NCI-H82 treated with DMSO at 0.1 percent for 48 hours (cell line): Measurements from ENCODE around the gene TSC22D3.
A peak's percentile ranks its signal among the peaks of the same experiment; 100 is the strongest.

Experiments
- DNase-seq: peaks from one replicate; lab custom pipeline; 2025; ENCODE audit not compliant: unreplicated experiment; lab: John Stamatoyannopoulos, UW

Gene TSC22D3

DNA sequence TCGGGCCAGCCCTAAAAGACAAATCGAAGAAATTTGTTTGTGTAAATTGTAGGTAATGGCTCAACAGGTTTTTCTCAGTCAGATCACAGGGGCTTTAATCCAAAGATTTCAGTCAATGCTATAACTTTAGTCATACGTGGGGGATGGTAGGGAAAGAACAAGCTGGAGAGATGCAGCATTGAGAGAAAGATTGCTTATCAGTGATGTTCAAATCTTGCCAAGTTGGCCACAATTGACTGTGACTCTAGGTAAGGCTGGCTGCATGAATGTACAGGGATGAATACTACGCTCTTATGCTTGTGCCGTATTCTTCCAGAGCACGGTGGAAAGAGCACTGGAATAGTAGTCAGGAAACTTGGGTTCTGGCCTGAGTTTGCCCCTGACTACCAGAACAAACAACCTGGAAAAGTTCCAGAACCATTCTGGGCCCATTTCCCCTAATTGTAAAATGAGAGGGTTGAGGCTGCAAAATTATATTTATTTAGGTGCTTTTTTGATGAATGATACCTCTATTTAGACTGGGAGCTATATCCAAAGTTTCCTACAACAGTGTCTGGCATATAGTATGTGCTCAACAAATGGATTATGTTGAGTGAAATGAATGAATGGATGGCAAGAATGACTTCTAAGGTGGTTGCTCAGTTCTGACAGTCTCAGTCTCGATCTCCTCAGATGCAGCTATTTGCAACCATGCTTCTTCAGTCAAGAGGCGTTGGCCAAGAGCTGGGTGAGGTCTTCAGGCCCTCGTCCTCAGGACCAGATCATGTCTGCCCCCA lies 44.4 kb downstream of the TSC22D3 start:
- DNase-seq: no peak

- no peak for DNase-seq
Measured at GRCh38 chrX:107730298-107730655, 45.3 kb downstream of the TSC22D3 start.

DNA sequence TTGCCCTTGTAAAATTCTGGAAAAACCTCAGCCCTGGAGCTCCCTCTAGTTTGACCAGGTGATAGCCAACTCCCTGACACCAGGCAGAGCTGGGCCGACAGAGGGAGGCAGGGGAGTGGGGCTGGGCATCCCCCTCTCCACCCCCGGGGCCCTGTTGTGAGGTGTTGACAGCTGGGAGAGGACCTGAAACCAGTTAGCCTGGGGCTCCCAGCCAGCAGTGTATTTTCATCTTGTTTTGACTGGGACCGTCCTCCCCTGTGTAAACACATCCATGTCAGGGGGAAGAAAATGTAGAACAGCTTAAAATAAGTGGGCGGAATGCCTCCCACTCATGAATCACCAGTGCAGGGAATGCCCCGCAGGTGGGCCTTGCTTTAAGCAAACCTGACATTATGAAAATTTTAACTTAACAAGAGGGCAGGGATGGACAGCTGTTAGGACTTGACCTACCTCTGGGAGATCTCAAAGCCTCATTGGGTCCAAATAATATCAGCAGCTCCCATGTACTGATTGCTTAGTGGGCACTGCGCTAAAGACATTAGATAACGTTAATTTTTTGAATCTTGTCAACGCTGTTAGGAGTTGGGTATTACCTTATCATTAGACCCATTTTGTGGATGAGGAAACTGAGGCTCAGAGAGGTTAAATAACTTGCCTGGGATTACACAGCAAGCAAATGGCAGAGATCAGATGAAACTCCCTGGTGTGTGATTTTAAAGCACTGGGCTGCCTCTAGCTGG lies 45.9 kb downstream of the TSC22D3 start:
- no peak for DNase-seq

- no peak for DNase-seq
Measured at GRCh38 chrX:107728371-107729099, 47.1 kb downstream of the TSC22D3 start.

DNA sequence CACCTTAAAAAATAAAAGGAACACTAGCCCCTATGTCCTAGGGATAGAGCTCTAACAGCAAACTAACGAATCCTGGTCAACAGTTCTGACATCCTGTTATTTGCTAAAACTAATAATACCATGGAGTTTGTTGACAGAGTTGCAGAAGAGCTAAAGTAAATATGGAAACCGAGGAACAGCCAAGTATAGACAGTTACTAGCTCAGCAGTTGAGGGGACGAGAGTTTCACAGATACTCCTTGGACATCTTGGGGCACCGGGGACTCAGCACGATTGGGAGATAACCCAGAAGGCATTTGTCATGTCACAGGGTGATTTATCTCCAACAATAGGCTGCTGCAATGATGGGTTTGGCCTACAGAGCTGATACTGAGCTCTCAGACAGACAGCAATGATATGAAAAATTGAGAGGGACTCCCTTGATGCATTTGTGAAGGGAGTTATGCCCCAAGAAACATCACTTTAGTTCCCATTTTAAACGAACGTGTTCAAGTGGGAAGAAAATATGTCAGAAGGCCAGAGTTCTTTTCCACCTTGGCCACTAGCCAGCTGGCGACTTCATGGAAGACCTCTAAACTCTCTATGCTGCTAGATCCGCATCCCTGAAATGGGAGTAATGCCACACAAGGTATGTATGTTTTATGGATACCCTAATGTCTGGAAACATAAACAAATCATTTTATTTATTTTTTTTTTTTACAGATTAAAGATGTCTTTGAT lies 48.6 kb downstream of the TSC22D3 start:
- no peak for DNase-seq

DNA sequence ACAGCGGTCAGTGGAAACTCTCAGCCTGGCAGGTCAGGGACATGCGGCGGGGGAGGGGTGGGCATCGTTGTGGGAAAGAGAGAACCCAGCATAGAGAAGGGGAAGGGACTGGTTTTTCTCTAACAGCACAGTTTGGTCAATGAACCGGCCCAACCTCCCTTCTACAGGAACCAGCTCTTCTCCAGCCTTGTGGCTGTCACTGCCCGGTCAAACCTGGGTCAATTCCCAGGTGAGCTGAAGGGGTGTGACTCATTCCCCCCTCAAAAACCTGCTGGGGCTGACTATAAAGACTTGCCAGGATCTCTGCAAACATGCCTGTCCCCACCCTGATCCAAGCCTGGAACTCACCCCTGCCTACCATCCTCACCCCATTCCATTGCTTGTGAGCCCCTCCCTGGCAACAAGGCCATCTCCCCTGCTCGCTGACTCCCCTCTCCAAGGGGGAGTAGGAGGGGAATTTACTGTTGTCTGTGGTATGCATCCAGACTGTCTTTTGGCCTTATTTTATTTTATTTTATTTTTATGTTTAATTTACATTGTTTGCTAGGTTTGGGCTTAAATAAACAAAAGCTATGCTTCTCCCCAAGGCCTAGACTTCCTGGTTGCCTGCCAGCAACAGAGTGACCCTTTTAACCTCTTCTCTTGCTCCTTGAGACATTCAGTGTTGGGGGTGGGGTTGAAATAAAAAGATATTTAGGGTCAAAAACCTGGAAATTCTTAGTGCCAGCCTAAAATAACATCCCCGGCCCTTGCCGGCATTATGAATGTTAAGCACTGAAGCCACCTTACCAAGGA lies 49.6 kb downstream of the TSC22D3 start:
- no peak for DNase-seq

DNA sequence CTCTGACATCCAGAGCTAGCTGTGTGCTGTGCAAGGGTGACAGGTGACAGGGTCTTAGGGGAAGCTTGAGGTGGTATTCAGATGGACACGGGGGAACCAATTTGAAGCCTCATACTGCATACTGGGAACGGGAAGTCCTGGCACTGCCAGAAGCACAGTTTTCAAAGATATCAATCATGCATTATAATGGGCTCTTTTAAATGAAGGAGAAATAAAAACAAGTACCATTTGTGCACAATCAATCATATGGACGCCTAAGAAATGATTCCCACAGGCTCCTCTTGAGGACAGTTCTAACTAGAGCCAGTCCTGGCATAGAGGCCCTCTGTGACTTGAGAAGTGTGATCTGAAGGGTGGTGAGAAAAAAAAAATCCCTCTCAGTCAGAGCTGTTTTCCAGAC lies 50.9 kb downstream of the TSC22D3 start:
- DNase-seq: no peak

GRCh38 chrX:107723511-107723910 lies 52.1 kb downstream of the TSC22D3 start:
- no peak for DNase-seq

DNA sequence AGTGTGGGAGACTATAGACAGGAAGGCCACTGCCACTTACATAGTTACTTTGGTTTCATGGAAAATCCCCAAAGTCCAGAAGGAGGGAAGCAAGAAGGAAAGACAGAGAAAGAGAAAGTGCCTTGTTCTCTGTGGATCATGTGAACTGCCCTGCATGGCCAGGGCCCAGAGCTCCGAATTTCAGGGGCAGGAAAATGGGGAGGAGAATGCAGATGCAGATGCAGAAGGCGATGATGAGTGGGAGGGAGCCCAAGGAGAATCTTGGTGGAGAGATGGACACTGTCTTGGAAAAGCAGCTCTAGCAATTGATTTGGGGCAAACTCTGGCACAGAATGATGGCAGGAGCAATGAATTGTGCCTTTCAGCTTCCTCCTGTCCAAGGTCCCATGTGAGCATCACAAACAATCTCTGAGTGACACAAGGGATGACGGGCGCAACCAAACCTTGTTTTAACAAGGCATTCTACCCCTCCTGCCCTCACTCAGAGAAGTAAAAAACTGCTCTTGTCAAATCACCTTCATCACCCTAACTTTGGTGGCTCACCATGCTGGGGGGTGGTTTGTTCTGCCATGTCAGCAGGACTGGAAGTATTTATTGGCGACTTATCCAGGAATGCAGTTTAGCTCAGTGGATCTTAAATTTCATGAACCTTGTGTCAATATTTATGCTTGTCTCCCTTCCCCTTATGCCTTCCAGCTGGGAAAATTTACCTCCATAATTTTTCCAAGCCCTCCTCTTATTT lies 53.5 kb downstream of the TSC22D3 start:
- no peak for DNase-seq

DNA sequence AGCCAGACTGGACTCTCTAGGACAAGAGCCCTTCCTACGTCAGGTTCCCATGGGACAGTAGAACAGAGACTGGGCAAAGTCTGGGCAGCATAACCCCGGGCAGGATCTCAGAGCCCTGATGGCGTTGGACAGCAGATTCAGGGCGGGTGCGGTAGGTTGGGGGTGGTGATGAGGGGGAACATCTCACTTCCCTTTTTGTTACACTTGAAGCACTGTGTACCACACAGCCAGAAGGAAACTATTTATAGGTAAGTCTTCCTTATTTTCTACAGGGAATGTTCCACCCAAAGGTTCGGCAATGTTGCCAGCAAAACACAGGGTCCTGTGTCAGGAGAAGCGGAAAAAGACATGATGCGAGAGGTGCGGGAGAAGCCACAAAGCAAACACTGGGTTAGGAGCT lies 54.3 kb downstream of the TSC22D3 start:
- no peak for DNase-seq

- DNase-seq: peak; percentile 30
Measured at GRCh38 chrX:107718156-107718621, 57.4 kb downstream of the TSC22D3 start.

- DNase-seq: no peak
Measured at GRCh38 chrX:107716816-107717700, 58.5 kb downstream of the TSC22D3 start.

GRCh38 chrX:107716118-107716684 lies 59.4 kb downstream of the TSC22D3 start:
- DNase-seq: peak; percentile 4

DNA sequence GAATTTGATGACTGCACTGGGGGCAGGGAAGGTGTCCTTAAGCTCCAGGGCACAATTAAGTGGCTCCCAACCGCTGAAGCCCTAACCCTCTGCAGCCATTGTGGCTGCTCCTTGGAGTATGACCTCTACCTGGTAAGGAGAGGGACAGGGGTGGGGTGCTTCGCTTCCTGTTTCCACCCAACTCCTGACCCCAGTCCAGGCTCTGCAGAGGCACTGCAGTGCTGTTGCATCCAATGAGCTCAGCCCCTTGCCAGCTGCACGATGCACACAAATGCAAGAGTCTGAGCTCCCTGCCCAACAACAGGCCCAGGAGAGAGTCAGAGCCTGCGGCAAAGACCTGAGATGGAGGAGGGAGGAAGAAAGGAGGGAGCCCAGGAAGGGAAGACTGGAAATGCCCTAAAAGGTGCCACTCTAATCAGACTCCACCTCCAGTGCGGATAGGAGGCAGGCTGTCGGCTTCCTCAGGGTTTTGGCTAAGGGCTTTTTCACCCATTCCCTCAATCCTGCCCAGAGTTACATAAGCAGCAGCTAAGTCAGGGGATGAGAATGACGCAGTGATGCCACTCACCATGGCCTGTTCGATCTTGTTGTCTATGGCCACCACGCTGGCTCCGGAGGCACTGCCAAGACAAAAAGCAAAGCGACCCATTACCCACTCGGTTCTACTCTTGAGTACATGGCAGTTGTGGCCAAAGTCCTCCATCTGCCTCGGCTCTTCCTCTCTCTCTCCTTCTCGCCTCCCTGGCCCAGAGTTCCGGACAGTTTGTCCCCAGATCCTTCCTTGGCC lies 60.1 kb downstream of the TSC22D3 start:
- no peak for DNase-seq

- DNase-seq: no peak
Measured at GRCh38 chrX:107714206-107714891, 61.2 kb downstream of the TSC22D3 start.

GRCh38 chrX:107713543-107714205 lies 61.9 kb downstream of the TSC22D3 start:
- no peak for DNase-seq

DNA sequence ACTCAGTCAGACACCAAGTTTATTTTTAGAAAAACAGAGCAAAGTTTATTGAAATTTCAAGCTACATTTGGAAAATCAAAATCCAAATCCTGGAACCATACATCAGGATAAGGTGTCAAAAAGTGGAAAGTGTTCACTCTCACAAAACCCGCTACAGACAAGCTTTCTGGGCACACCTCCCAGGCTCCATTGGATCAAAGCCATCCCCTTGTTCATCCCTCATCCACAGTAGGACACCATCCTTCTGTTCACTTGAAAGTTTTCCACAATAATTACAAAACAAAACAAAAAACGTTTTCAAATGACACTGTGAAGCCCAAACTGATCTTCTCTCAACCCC lies 62.4 kb downstream of the TSC22D3 start:
- DNase-seq: no peak
